Activated CD8-positive, alpha-beta T cell treated with anti-CD3 and anti-CD28 coated beads for 36 hours (primary cell): ENCODE measurements around the gene CEP350. TPM values are rescaled to one million over a fixed set of nuclear protein-coding genes. Genes with fewer than 3 reads are reported as not detected.

Source experiments
- ATAC-seq: fragments of 200-7000 bp; cut with Tn5 transposase; one replicate; pipeline ENCODE4 v1.10.0; 2021; ENCODE audit warnings: mild to moderate bottlenecking, moderate library complexity
- CTCF ChIA-PET: fragments of 350-600 bp; sonication (Branson Sonifier 250); formaldehyde crosslinking; loops from one replicate; lab custom pipeline; 2021; ENCODE audit warnings: antibody characterized with exemption; lab: Charles Lee
- POLR2A ChIA-PET: fragments of 350-600 bp; sonication (Branson Sonifier 250); formaldehyde crosslinking; loops from one replicate; lab custom pipeline; 2021; ENCODE audit warnings: antibody characterized with exemption; lab: Charles Lee
- DNase-seq: peaks from one replicate; pipeline ENCODE4 v3.0.0-alpha.2; 2020
- H3K27ac Mint-ChIP-seq: one replicate; pipeline ENCODE4 v1.8.0; 2021; ENCODE audit warnings: mild to moderate bottlenecking, mixed read lengths
- H3K27me3 Mint-ChIP-seq: one replicate; pipeline ENCODE4 v1.8.0; 2021; ENCODE audit warnings: mixed read lengths
- H3K36me3 Mint-ChIP-seq: one replicate; pipeline ENCODE4 v1.8.0; 2021; ENCODE audit warnings: low read depth, mixed read lengths
- H3K4me1 Mint-ChIP-seq: one replicate; pipeline ENCODE4 v1.8.0; 2021; ENCODE audit warnings: low read depth, mixed read lengths
- H3K4me3 Mint-ChIP-seq: one replicate; pipeline ENCODE4 v1.8.0; 2021; ENCODE audit warnings: mild to moderate bottlenecking, moderate library complexity, mixed read lengths
- H3K9me3 Mint-ChIP-seq: one replicate; pipeline ENCODE4 v1.8.0; 2021; ENCODE audit warnings: mixed read lengths
- intact Hi-C: fragments of 100-400 bp; cut with micrococcal nuclease; formaldehyde crosslinking; loops from one replicate; pipeline ENCODE4 v1.10.0; 2022
- total RNA-seq, 2 experiments: library from RNA; stranded (reverse); gene quantifications; one replicate each; pipeline ENCODE4 v1.2.3, GENCODE V29; 2021
- TF ChIP-seq, protein P1 (sequence below): fragments of 200-600 bp; IDR thresholded peaks from one replicate; pipeline ENCODE4 v1.8.0; 2022; ENCODE audit warnings: antibody characterized with exemption, mild to moderate bottlenecking

The CEP350 gene
- total RNA-seq, 2 experiments from 2014 or later, result 38.9 to 42.3 TPM

DNA sequence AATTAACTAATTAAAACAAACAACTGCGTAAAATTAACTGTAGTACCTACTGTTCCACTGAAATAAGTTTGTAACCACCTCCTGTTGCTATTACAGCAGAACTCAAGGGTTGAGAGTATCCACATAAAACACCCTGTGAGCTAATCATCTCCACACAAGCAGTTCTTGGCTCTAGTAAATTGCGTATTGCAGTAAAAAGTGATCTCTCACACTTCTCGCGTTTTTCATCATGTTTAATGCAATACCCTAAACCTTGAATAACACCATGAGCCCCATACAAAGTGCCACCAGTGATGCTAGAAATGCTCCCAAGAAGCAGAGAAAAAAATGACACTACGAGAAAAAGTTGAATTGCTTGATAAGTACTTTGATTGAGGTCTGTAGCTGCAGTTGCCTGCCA, 29.3 kb upstream of the CEP350 start:
- CTCF ChIA-PET, result interaction anchor here (1.5 kb wide), 1 partner anchor 254 kb away, joined by 4 read pairs; no protein-coding TSS in a partner anchor
- no peak overlapping the region for H3K4me3 Mint-ChIP-seq
- H3K4me1 Mint-ChIP-seq, result no peaks in the 10 kb centered on the region
- DNase-seq (no peak), ATAC-seq (no peak)
- TF ChIP-seq, protein P1, sequence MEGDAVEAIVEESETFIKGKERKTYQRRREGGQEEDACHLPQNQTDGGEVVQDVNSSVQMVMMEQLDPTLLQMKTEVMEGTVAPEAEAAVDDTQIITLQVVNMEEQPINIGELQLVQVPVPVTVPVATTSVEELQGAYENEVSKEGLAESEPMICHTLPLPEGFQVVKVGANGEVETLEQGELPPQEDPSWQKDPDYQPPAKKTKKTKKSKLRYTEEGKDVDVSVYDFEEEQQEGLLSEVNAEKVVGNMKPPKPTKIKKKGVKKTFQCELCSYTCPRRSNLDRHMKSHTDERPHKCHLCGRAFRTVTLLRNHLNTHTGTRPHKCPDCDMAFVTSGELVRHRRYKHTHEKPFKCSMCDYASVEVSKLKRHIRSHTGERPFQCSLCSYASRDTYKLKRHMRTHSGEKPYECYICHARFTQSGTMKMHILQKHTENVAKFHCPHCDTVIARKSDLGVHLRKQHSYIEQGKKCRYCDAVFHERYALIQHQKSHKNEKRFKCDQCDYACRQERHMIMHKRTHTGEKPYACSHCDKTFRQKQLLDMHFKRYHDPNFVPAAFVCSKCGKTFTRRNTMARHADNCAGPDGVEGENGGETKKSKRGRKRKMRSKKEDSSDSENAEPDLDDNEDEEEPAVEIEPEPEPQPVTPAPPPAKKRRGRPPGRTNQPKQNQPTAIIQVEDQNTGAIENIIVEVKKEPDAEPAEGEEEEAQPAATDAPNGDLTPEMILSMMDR, result no peak
- H3K36me3 Mint-ChIP-seq, result peaks cover 5% of the 10 kb centered on the region
- no peak overlapping the region for H3K27ac Mint-ChIP-seq
- POLR2A ChIA-PET, result no interaction called here
- H3K27me3 Mint-ChIP-seq, result no peaks in the 10 kb centered on the region
- intact Hi-C loops, result no loop called here
- H3K9me3 Mint-ChIP-seq, result no peaks in the 10 kb centered on the region

DNA sequence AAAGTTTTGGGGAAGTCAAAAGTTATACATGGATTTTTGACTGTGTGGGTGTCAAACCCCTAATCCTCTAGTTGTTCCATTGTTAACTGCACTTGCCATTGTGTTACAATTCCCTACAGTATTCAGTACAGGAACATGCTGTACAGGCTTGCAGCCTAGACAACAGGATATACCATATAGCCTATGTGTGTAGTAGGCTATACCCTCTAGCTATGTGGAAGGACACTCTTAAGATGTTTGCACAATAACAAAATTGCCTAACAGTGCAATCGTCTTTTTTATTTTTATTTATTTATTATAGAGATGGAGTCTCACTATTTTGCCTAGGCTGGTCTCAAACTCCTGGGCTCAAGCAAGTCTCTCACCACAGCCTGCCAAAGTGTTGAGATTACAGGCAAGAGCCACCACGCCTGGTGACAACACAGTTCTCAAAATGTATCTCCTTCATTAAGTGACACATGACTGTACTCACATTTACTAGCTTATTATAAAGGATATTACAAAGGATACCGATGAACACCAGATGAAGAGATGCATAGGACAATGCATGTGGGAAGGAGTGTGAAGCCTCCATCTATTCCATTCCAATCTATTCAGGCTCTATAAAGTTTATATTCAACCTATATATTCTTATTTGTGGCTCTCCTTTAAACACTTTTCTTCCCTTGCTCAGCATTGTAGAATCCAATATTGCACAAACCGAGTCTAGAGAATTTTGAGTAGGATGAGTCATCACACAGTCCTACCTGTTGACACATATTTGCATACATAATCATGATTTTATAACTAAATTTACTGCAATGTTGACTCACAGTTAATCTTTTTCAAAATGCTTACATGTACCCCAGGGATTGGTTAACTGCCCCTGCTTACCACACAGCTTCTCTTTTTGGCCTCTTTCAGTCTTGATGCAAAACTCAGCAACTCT, 28.4 kb upstream of the CEP350 start:
- CTCF ChIA-PET, result interaction anchor here (1.5 kb wide), 1 partner anchor 253 kb away, joined by 4 read pairs; no protein-coding TSS in a partner anchor
- H3K27ac Mint-ChIP-seq, result no peak overlapping the region
- intact Hi-C loops, result no loop called here
- no peak for ATAC-seq
- peaks cover 5% of the 10 kb centered on the region for H3K36me3 Mint-ChIP-seq
- POLR2A ChIA-PET, result no interaction called here
- H3K9me3 Mint-ChIP-seq, result no peaks in the 10 kb centered on the region
- no peaks in the 10 kb centered on the region for H3K4me1 Mint-ChIP-seq
- TF ChIP-seq, protein P1, result no peak
- no peak for DNase-seq
- H3K27me3 Mint-ChIP-seq, result no peaks in the 10 kb centered on the region
- no peak overlapping the region for H3K4me3 Mint-ChIP-seq

DNA sequence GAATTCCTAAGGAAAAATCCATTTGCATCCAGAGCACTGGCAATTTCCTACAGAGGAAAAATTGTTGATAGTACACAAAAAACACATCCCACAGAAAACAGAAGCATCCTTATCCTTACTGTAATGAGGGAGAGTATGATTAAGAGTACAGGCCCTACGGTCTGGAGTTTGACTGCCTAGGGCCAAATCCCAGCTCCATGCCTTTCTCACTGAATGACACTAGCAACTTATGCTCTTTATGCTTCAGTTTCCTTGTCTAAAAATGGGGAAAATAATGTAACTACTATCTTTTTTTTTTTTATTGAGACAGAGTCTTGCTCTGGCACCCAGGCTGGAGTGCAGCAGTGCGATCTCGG, 27.8 kb upstream of the CEP350 start:
- H3K9me3 Mint-ChIP-seq, result no peaks in the 10 kb centered on the region
- POLR2A ChIA-PET, result no interaction called here
- no peaks in the 10 kb centered on the region for H3K4me1 Mint-ChIP-seq
- intact Hi-C loops, result no loop called here
- H3K4me3 Mint-ChIP-seq, result no peak overlapping the region
- no peaks in the 10 kb centered on the region for H3K27me3 Mint-ChIP-seq
- ATAC-seq, result no peak
- H3K36me3 Mint-ChIP-seq, result peaks cover under 1% of the 10 kb centered on the region
- CTCF ChIA-PET, result no interaction called here
- DNase-seq, result no peak
- no peak overlapping the region for H3K27ac Mint-ChIP-seq
- TF ChIP-seq, protein P1, result no peak

DNA sequence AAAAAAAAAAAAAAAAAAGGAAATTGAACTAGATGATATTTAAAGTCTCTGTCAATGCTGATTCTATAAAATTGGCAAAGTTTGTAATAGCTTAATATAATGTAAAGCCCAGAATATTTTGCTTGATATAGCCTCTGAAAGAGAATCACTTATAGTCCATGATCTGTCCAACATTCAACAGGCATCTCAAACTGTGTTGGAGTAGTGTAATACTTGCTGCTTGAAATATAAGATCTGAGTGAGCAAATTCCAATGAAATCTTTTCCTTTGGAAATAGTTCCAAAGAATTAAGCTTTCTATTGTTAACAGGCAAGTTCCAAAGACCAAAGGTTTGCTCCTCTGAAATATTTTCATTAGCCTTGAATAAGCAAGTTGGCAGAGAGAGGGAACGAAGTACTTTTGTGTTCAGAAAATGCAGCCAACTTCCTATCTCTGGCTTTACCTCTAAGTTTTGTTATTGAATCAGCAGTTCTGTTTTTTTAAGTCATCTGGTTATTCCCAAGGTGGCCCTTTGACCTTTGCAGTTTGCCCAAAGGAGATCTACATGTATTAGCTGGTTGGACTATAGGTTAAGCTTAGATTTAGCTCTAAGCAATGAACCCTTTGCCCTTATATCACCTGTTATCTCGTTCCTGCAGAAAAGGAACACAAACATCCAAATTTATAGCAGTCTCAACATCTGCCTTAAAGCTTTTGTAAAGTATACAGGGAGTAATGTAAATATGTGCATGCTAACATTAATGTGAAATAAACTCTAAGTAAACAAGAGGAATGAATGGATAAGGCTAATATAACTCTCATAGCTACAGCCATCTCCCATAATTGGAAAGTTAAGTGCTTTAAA, 24.4 kb upstream of the CEP350 start:
- CTCF ChIA-PET, result interaction anchor here (0.6 to 1.2 kb wide), 3 partner anchors 13 to 238 kb away, joined by 3 to 4 read pairs (median 3); no protein-coding TSS in a partner anchor
- H3K27ac Mint-ChIP-seq, result no peak overlapping the region
- no peak for DNase-seq
- no peak overlapping the region for H3K4me3 Mint-ChIP-seq
- TF ChIP-seq, protein P1, result no peak
- intact Hi-C loops, result no loop called here
- no peaks in the 10 kb centered on the region for H3K36me3 Mint-ChIP-seq
- H3K27me3 Mint-ChIP-seq, result peaks cover 3% of the 10 kb centered on the region
- H3K9me3 Mint-ChIP-seq, result no peaks in the 10 kb centered on the region
- no peak for ATAC-seq
- no peaks in the 10 kb centered on the region for H3K4me1 Mint-ChIP-seq
- POLR2A ChIA-PET, result interaction anchor here (1.3 to 1.7 kb wide), 2 partner anchors 9 to 22 kb away, joined by 4 to 6 read pairs; no protein-coding TSS in a partner anchor
